ENCODE results near the gene SAP30L.

Gene SAP30L

DNA sequence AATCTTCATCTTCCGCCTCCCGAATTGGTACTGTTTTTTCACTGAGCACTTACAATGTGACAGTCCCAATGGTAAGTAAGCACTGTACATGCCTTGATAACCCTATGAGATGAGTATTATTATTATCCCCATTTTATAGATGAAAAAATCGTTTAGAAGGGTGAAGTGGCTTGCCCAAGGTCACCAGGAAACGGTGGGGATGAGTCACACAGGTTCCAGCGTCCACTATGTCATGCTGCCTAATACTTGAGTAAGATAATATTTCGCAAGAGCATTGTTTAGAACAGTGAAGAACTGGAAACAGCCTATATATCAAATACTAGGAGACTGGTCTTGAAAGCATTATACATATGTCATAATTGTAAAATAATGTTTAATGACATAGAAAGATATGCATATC is 19.4 kb downstream of the SAP30L start:
- no peaks in the 10 kb centered on the region for H3K36me3 Mint-ChIP-seq (ENCODE audit: low read depth)
- no peak for ATAC-seq
- H3K27me3 Mint-ChIP-seq: peaks cover 16% of the 10 kb centered on the region
- no peaks in the 10 kb centered on the region for H3K9me3 Mint-ChIP-seq
- H3K4me1 Mint-ChIP-seq: no peaks in the 10 kb centered on the region
- H3K4me3 Mint-ChIP-seq: no peak overlapping the region
- no peak overlapping the region for H3K27ac Mint-ChIP-seq
- DNase-seq: no peak

DNA sequence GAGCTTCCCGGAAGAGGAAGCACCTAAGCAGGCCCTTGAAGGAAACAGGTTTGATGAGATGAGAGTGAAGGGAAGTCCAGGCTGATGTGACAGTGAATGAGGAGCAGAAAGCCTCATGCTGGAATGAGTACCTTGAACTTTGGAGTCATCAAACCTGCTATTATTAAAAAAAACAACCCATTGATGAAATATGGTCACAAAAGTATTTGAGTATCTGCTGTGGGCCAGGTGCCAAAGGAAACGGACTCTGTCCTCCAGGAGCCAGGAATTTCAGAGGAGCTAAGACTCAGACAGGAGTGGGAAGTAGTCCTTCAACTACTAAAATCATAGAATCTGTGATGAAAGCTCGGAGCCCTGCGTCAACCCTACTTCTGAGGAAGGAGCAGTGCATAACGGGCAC is 20.4 kb downstream of the SAP30L start:
- no peaks in the 10 kb centered on the region for H3K4me1 Mint-ChIP-seq
- ATAC-seq (no peak), DNase-seq (no peak)
- peaks cover 26% of the 10 kb centered on the region for H3K27me3 Mint-ChIP-seq
- no peaks in the 10 kb centered on the region for H3K36me3 Mint-ChIP-seq (ENCODE audit: low read depth)
- H3K4me3 Mint-ChIP-seq: no peak overlapping the region
- H3K27ac Mint-ChIP-seq: no peak overlapping the region
- no peaks in the 10 kb centered on the region for H3K9me3 Mint-ChIP-seq

- Mint-ChIP-seq H3K4me3 (no peak overlapping the region), H3K9me3 (no peaks in the 10 kb centered on the region), H3K27me3 (peaks cover 31% of the 10 kb centered on the region), H3K27ac (no peak overlapping the region), H3K36me3 (ENCODE audit: low read depth) (no peaks in the 10 kb centered on the region), H3K4me1 (peaks cover 2% of the 10 kb centered on the region)
- no peak for DNase-seq
- no peak for ATAC-seq
Measured at GRCh38 chr5:154466671-154467070, 20.9 kb downstream of the SAP30L start.

- no peaks in the 10 kb centered on the region for H3K36me3 Mint-ChIP-seq (ENCODE audit: low read depth)
- peaks cover 41% of the 10 kb centered on the region for H3K27me3 Mint-ChIP-seq
- no peak overlapping the region for H3K27ac Mint-ChIP-seq
- peaks cover 2% of the 10 kb centered on the region for H3K4me1 Mint-ChIP-seq
- DNase-seq (peak; percentile 85), ATAC-seq (peak; percentile 91)
- H3K9me3 Mint-ChIP-seq: no peaks in the 10 kb centered on the region
- H3K4me3 Mint-ChIP-seq: no peak overlapping the region
Measured at GRCh38 chr5:154467655-154468354, 22.0 kb downstream of the SAP30L start.

DNA sequence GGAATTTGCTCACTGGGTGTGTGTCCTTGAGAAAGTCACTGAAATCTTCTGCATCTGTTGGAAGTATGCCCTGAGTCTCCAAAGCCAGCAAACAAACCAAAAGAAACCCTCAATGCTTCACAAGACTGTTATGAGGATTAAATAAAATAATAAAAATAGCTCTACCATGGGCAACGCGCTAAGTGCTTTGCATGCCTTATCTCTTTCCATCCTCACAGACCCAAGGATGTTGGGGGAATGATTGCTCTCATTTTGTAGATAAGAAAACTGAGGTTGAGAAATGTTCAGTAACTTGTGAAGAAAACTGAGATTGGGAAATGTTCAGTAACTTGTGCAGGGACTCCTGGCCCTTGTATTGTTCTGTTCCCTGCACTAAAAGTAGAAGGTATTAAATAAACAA is 24.3 kb downstream of the SAP30L start:
- H3K27ac Mint-ChIP-seq: no peak overlapping the region
- ATAC-seq (no peak), DNase-seq (no peak)
- no peaks in the 10 kb centered on the region for H3K36me3 Mint-ChIP-seq (ENCODE audit: low read depth)
- peaks cover 23% of the 10 kb centered on the region for H3K4me1 Mint-ChIP-seq
- H3K4me3 Mint-ChIP-seq: no peak overlapping the region
- peaks cover 63% of the 10 kb centered on the region for H3K27me3 Mint-ChIP-seq
- no peaks in the 10 kb centered on the region for H3K9me3 Mint-ChIP-seq

- H3K9me3 Mint-ChIP-seq: no peaks in the 10 kb centered on the region
- H3K36me3 Mint-ChIP-seq (ENCODE audit: low read depth): no peaks in the 10 kb centered on the region
- DNase-seq (no peak), ATAC-seq (no peak)
- no peak overlapping the region for H3K4me3 Mint-ChIP-seq
- peaks cover 74% of the 10 kb centered on the region for H3K27me3 Mint-ChIP-seq
- H3K4me1 Mint-ChIP-seq: peaks cover 31% of the 10 kb centered on the region
- no peak overlapping the region for H3K27ac Mint-ChIP-seq
Measured at GRCh38 chr5:154470947-154471870, 25.4 kb downstream of the SAP30L start.

DNA sequence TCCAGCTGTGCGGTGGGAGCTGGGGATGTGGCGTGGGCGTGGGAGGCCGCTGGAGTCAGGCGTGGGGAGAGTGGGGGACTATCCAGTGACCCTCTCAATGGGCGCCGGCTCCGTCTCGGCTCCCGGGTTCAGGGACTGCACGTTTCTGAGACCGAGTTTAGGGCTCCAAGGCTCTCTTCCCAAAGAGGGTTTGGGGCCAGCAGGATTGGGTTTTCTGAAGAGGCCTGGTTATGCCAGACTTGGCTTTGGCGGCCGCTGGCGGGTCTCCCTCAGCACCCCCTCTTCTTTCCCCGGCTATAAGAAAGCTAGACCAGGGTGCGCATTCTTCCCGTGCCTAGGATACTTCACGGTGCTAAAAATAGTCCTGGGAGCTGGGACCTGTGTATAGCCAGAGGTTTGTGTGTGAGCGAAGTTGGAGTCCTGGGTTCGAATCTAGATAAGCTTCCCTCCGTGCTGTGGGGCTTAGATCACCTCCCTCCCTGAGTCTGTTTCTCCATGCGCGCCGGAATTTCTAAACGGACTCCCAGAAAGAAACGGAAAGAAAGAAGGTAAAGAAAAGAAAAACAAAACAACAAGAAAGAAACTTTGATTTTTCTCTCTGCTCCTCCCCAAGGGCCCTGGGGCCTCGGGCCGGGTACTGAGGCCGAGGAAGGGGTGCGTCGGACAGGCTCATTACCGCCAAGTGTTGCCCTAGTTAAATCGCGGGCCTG is 27.2 kb downstream of the SAP30L start:
- Mint-ChIP-seq H3K27ac (no peak overlapping the region), H3K36me3 (ENCODE audit: low read depth) (no peaks in the 10 kb centered on the region), H3K27me3 (peaks cover 85% of the 10 kb centered on the region), H3K9me3 (no peaks in the 10 kb centered on the region), H3K4me1 (peaks cover 45% of the 10 kb centered on the region), H3K4me3 (peak overlapping the region; percentile 42)
- ATAC-seq (no peak), DNase-seq (no peak)

DNA sequence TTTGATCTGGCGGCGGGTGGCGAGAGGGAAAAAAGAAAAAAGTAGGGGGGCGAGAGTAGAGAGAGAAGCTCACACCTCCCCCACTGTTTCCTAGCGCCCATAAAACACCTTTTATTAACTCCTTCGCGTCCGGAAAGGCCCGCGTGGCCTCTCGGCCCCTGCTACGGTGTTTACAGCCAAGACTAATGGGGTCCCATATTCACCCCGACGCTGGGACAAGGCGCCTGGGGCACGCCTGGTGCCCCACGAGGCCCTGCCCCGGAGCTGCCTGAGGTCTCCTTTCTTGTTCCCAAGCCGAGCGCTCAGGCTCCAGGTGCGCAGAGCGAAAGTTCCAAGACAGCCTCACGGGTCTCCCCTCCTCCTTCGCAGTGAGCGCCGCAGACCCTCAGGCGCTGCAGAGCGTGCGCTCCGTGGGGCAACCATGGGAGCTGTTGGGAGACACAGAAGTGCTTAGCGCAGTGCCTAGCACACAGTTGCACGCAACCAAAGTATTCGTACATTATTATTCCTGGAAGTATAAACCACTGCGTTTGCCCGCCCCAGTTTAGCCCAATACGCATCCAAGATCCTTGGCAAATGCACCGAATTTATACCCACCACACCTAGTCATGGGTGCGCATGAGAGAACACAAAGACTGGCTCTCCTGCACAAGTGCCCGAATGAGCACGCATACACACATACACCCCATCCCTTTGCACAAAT is 27.9 kb downstream of the SAP30L start:
- Mint-ChIP-seq H3K4me3 (peak overlapping the region; percentile 42), H3K27ac (no peak overlapping the region)

GRCh38 chr5:154474396-154475334 is 28.9 kb downstream of the SAP30L start:
- ATAC-seq: no peak
- H3K27ac Mint-ChIP-seq: no peak overlapping the region

More for the DNA sequence above, 27.9 kb downstream of the SAP30L start:
- H3K4me1 Mint-ChIP-seq: peaks cover 45% of the 10 kb centered on the region
- peaks cover 82% of the 10 kb centered on the region for H3K27me3 Mint-ChIP-seq
- no peak for ATAC-seq
- H3K9me3 Mint-ChIP-seq: no peaks in the 10 kb centered on the region
- H3K36me3 Mint-ChIP-seq (ENCODE audit: low read depth): no peaks in the 10 kb centered on the region
- DNase-seq: no peak

GRCh38 chr5:154475591-154476353 is 30.0 kb downstream of the SAP30L start:
- H3K27ac Mint-ChIP-seq: no peak overlapping the region
- ATAC-seq (no peak), DNase-seq (peak; percentile 13)
- no peaks in the 10 kb centered on the region for H3K36me3 Mint-ChIP-seq (ENCODE audit: low read depth)
- no peak overlapping the region for H3K4me3 Mint-ChIP-seq
- H3K9me3 Mint-ChIP-seq: no peaks in the 10 kb centered on the region
- H3K4me1 Mint-ChIP-seq: peaks cover 58% of the 10 kb centered on the region
- peaks cover 86% of the 10 kb centered on the region for H3K27me3 Mint-ChIP-seq

More at GRCh38 chr5:154474396-154475334, 28.9 kb downstream of the SAP30L start:
- Mint-ChIP-seq H3K27me3 (peaks cover 86% of the 10 kb centered on the region), H3K9me3 (no peaks in the 10 kb centered on the region), H3K4me3 (peak overlapping the region; percentile 1), H3K36me3 (ENCODE audit: low read depth) (no peaks in the 10 kb centered on the region), H3K4me1 (peaks cover 53% of the 10 kb centered on the region)
- no peak for DNase-seq

- Mint-ChIP-seq H3K27me3 (peaks cover 85% of the 10 kb centered on the region), H3K4me3 (peak overlapping the region; percentile 27), H3K4me1 (peaks cover 56% of the 10 kb centered on the region), H3K36me3 (ENCODE audit: low read depth) (no peaks in the 10 kb centered on the region), H3K27ac (no peak overlapping the region), H3K9me3 (no peaks in the 10 kb centered on the region)
- DNase-seq (no peak), ATAC-seq (no peak)
Measured at GRCh38 chr5:154476354-154477205, 30.8 kb downstream of the SAP30L start.
